ENCODE measurements around the gene YTHDC2. TPM values are rescaled to one million over a fixed set of nuclear protein-coding genes. Genes with fewer than 3 reads are reported as not detected.

Gene YTHDC2
- total and polyA plus RNA-seq, 2 donors, result 10.2 to 16.7 TPM

DNA sequence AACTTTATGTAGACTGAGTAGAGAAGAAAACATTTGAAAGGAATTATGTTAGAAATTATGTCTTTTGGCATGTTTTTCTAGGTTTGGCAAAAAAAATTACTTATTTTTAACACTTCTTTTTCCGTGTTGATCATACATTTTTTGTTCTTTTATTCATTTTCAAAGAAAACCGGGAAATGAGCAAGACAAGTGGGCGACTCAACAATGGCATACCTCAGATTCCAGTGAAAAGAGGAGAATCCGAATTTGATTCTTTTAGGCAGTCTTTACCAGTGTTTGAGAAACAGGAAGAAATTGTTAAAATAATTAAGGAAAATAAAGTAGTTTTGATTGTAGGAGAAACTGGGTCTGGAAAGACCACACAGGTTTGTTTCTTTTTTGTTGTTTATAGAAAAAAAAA, 12.9 kb downstream of the YTHDC2 start:
- over 99% methylated on average over 4 of the region's 4 CpGs for WGBS
- DNase-seq (ENCODE audit: low read depth in 6 of 9, low spot score in 9 of 9), result no peak
- Histone ChIP-seq H3K36me3 (ENCODE audit: control insufficient read depth in 2 of 2, insufficient read depth in 2 of 2, low read length in 1 of 2) (peaks cover 6 to 10% of the 10 kb centered on the region in 2 donors), H3K4me3 (ENCODE audit: low read length in 2 of 2) (no peak overlapping the region), H3K27ac (ENCODE audit: low read depth in 1 of 2, low read length in 1 of 2) (no peak overlapping the region), H3K27me3 (ENCODE audit: control insufficient read depth in 2 of 2, insufficient read depth in 1 of 2, low read length in 1 of 2) (no peaks in the 10 kb centered on the region), H3K9me3 (ENCODE audit: control insufficient read depth in 2 of 2, insufficient read depth in 1 of 2, low read length in 1 of 2) (peaks cover 2 to 5% of the 10 kb centered on the region in 2 donors), H3K4me1 (ENCODE audit: control insufficient read depth in 2 of 2, insufficient read depth in 2 of 2, low read length in 2 of 2) (no peaks in the 10 kb centered on the region)

DNA sequence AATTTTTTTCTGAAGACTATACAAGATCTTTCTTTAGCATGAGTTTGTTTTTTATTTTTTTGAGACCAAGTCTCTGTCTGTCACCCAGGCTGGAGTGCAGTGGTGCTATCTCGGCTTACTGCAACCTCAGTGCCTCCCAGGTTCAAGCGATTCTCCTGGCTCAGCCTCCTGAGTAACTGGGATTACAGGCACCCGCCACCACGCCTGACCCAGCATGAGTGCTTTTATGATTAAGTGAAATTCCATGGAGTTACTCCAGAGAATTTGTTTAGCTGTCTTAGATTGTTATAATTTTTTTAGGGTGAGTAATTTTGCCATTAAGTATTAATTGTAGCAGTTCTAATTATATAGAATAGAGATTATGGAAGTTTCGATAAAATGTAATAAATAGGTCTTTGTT, 14.3 kb downstream of the YTHDC2 start:
- Histone ChIP-seq H3K4me1 (ENCODE audit: control insufficient read depth in 2 of 2, insufficient read depth in 2 of 2, low read length in 2 of 2) (no peaks in the 10 kb centered on the region), H3K9me3 (ENCODE audit: control insufficient read depth in 2 of 2, insufficient read depth in 1 of 2, low read length in 1 of 2) (peaks cover 2 to 6% of the 10 kb centered on the region in 2 donors), H3K4me3 (ENCODE audit: low read length in 2 of 2) (no peak overlapping the region), H3K27ac (ENCODE audit: low read depth in 1 of 2, low read length in 1 of 2) (no peak overlapping the region), H3K27me3 (ENCODE audit: control insufficient read depth in 2 of 2, insufficient read depth in 1 of 2, low read length in 1 of 2) (no peaks in the 10 kb centered on the region), H3K36me3 (ENCODE audit: control insufficient read depth in 2 of 2, insufficient read depth in 2 of 2, low read length in 1 of 2) (peaks cover 6 to 12% of the 10 kb centered on the region in 2 donors)
- 99% methylated on average over 5 of the region's 5 CpGs for WGBS
- no peak for DNase-seq (ENCODE audit: low read depth in 6 of 9, low spot score in 9 of 9)

DNA sequence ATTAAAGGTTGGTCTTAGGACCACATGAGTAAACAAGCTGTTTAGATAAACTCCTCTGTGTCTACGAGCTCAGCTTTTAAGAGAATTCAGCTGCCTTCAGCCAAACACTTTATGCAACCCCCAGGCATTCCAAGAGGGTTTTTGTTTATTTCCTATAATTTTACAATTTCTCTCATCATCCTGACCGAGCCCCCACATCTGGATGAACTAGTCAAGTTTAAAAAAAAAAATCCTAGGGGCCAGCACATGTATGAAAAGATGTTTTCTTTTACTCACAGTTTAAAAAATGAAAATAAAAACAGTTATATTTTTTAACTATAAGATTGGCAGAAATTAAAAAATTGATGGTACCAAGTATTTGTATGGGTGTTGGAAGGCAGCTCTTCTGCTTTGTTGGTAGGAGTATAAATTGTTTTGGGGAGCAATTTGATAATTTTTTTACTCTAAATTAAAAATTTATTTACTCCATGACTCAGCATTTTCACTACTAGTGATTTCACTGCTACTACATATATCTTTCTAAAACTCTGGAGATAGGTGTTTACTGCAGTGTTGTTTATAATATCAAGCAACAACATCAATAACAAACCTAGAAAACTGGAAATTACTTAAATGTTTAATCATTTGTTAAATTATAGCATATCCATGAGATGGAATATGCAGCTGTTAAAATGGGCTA, 18.1 kb downstream of the YTHDC2 start:
- DNase-seq (ENCODE audit: low read depth in 6 of 9, low spot score in 9 of 9), result no peak
- no peaks in the 10 kb centered on the region for H3K27me3 ChIP-seq (ENCODE audit: control insufficient read depth in 2 of 2, insufficient read depth in 1 of 2, low read length in 1 of 2)
- no peak overlapping the region for H3K27ac ChIP-seq (ENCODE audit: low read depth in 1 of 2, low read length in 1 of 2)
- no peak overlapping the region for H3K4me3 ChIP-seq (ENCODE audit: low read length in 2 of 2)
- WGBS, result 98% methylated on average over 2 of the region's 2 CpGs
- peaks cover 6 to 16% of the 10 kb centered on the region in 2 donors for H3K36me3 ChIP-seq (ENCODE audit: control insufficient read depth in 2 of 2, insufficient read depth in 2 of 2, low read length in 1 of 2)
- peaks cover 2 to 6% of the 10 kb centered on the region in 2 donors for H3K9me3 ChIP-seq (ENCODE audit: control insufficient read depth in 2 of 2, insufficient read depth in 1 of 2, low read length in 1 of 2)
- H3K4me1 ChIP-seq (ENCODE audit: control insufficient read depth in 2 of 2, insufficient read depth in 2 of 2, low read length in 2 of 2), result no peaks in the 10 kb centered on the region

DNA sequence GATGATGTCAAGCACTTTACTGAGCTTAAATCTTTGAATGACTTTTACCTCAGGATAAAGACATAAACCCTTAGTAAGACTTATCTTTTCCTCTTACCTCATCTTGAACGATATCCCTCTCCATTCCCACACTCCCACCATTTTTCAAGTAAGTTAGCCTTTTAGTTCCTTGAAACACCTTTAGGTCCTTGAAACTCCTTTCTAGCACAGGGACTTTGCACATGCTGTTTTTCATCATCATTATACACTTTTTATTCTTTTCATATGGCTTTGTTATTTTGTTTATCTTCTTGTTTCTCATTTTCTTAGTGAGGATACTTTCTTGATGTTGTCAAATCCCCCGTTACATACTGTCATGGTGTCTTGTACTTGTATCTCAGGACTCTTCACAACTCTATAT, 24.8 kb downstream of the YTHDC2 start:
- DNase-seq (ENCODE audit: low read depth in 6 of 9, low spot score in 9 of 9), result no peak
- no peaks in the 10 kb centered on the region for H3K9me3 ChIP-seq (ENCODE audit: control insufficient read depth in 2 of 2, insufficient read depth in 1 of 2, low read length in 1 of 2)
- no peak overlapping the region for H3K4me3 ChIP-seq (ENCODE audit: low read length in 2 of 2)
- H3K4me1 ChIP-seq (ENCODE audit: control insufficient read depth in 2 of 2, insufficient read depth in 2 of 2, low read length in 2 of 2), result no peaks in the 10 kb centered on the region
- H3K27me3 ChIP-seq (ENCODE audit: control insufficient read depth in 2 of 2, insufficient read depth in 1 of 2, low read length in 1 of 2), result no peaks in the 10 kb centered on the region
- H3K36me3 ChIP-seq (ENCODE audit: control insufficient read depth in 2 of 2, insufficient read depth in 2 of 2, low read length in 1 of 2), result peaks cover 4 to 20% of the 10 kb centered on the region in 2 donors
- WGBS, result over 99% methylated on average over 2 of the region's 2 CpGs
- no peak overlapping the region for H3K27ac ChIP-seq (ENCODE audit: low read depth in 1 of 2, low read length in 1 of 2)

DNA sequence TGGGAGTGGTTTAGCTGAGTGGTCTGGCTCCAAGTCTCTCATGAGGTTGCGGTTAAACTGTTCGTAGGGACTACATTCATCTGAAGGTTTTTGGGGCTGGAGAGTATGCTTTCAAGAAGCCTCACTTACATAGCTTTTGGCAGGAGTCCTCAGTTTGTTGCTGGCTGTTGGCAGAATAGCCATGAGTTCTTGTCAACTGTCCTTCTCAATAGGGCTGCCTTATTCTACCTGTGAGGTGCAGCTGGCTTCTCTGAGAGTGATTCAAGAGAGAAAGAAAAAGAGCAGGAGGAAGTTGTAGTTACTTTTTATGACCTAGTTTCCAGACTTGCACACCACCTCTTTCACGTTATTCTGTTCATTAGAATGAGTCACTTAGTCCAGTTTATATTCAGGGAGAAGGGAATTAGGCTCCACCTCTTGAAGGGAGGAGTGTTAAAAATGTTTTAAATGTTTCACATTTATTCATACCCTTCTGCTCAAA, 33.2 kb downstream of the YTHDC2 start:
- no peak overlapping the region for H3K4me3 ChIP-seq (ENCODE audit: low read length in 2 of 2)
- no peaks in the 10 kb centered on the region for H3K4me1 ChIP-seq (ENCODE audit: control insufficient read depth in 2 of 2, insufficient read depth in 2 of 2, low read length in 2 of 2)
- WGBS, result 96% methylated on average over 3 of the region's 3 CpGs
- DNase-seq (ENCODE audit: low read depth in 6 of 9, low spot score in 9 of 9), result no peak
- H3K27ac ChIP-seq (ENCODE audit: low read depth in 1 of 2, low read length in 1 of 2), result no peak overlapping the region
- no peaks in the 10 kb centered on the region for H3K9me3 ChIP-seq (ENCODE audit: control insufficient read depth in 2 of 2, insufficient read depth in 1 of 2, low read length in 1 of 2)
- H3K27me3 ChIP-seq (ENCODE audit: control insufficient read depth in 2 of 2, insufficient read depth in 1 of 2, low read length in 1 of 2), result no peaks in the 10 kb centered on the region
- H3K36me3 ChIP-seq (ENCODE audit: control insufficient read depth in 2 of 2, insufficient read depth in 2 of 2, low read length in 1 of 2), result peaks cover 3 to 25% of the 10 kb centered on the region in 2 donors

DNA sequence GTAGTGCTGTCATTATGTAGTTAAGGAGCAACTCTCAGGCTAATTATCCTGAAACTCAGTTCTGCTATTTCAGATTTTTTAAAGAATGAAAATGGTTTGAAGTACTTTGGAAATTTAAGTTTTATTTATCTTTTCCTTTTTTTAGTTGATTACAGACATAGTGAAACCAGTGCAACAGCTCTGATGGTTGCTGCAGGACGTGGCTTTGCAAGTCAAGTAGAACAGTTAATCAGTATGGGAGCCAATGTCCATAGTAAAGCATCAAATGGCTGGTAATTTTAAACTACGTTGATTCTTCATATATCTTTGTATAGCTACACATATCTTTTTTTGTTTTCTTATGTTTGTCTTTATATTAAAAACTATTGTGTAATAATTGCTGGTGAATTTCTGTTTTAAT, 34.9 kb downstream of the YTHDC2 start:
- Histone ChIP-seq H3K27ac (ENCODE audit: low read depth in 1 of 2, low read length in 1 of 2) (no peak overlapping the region), H3K4me1 (ENCODE audit: control insufficient read depth in 2 of 2, insufficient read depth in 2 of 2, low read length in 2 of 2) (no peaks in the 10 kb centered on the region), H3K4me3 (ENCODE audit: low read length in 2 of 2) (no peak overlapping the region), H3K27me3 (ENCODE audit: control insufficient read depth in 2 of 2, insufficient read depth in 1 of 2, low read length in 1 of 2) (no peaks in the 10 kb centered on the region), H3K9me3 (ENCODE audit: control insufficient read depth in 2 of 2, insufficient read depth in 1 of 2, low read length in 1 of 2) (no peaks in the 10 kb centered on the region), H3K36me3 (ENCODE audit: control insufficient read depth in 2 of 2, insufficient read depth in 2 of 2, low read length in 1 of 2) (peaks cover 3 to 20% of the 10 kb centered on the region in 2 donors)
- 71% methylated on average over 2 of the region's 2 CpGs for WGBS
- DNase-seq (ENCODE audit: low read depth in 6 of 9, low spot score in 9 of 9), result no peak

DNA sequence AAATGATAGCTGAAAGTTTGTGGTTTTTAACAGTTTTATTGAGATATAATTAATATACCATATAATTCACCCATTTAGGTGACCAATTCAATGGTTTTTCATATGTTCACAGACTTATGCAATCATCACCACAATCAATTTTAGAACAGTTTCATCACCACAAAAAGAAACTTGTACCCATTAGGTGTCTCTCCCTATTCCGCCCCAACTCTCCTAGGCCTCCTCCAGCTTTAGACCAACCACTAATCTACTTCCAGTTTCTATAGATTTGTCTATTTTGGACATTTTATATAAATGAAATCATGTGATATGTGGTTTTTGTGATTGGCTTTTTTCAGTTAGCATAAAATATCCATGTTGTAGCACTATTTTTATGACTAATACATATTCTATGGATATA, 38.6 kb downstream of the YTHDC2 start:
- H3K36me3 ChIP-seq (ENCODE audit: control insufficient read depth in 2 of 2, insufficient read depth in 2 of 2, low read length in 1 of 2), result peaks cover 0 to 17% of the 10 kb centered on the region in 2 donors
- no peak for DNase-seq (ENCODE audit: low read depth in 6 of 9, low spot score in 9 of 9)
- no peaks in the 10 kb centered on the region for H3K9me3 ChIP-seq (ENCODE audit: control insufficient read depth in 2 of 2, insufficient read depth in 1 of 2, low read length in 1 of 2)
- WGBS, result 97% methylated on average over 1 of the region's 1 CpG
- H3K4me3 ChIP-seq (ENCODE audit: low read length in 2 of 2), result no peak overlapping the region
- no peaks in the 10 kb centered on the region for H3K4me1 ChIP-seq (ENCODE audit: control insufficient read depth in 2 of 2, insufficient read depth in 2 of 2, low read length in 2 of 2)
- no peaks in the 10 kb centered on the region for H3K27me3 ChIP-seq (ENCODE audit: control insufficient read depth in 2 of 2, insufficient read depth in 1 of 2, low read length in 1 of 2)
- H3K27ac ChIP-seq (ENCODE audit: low read depth in 1 of 2, low read length in 1 of 2), result no peak overlapping the region

DNA sequence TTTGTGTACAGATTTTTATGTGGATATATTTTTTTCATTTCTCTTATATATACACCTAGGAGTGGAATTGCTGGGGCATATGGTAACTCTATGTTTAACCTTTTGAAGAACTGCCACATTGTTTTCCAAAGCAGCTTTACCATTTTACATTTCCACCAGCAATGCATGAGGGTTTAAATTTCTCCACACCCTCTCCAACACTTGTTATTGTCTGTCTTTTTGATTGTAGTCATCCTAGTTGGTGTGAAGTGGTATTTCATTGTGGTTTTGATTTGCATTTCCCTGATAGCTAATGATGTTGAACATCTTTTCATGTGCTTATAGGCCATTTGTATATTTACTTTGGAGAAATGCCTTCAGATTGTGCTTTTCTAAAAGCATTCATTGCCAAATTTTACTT, 39.1 kb downstream of the YTHDC2 start:
- DNase-seq (ENCODE audit: low read depth in 6 of 9, low spot score in 9 of 9), result no peak
- no peaks in the 10 kb centered on the region for H3K27me3 ChIP-seq (ENCODE audit: control insufficient read depth in 2 of 2, insufficient read depth in 1 of 2, low read length in 1 of 2)
- H3K4me3 ChIP-seq (ENCODE audit: low read length in 2 of 2), result no peak overlapping the region
- H3K36me3 ChIP-seq (ENCODE audit: control insufficient read depth in 2 of 2, insufficient read depth in 2 of 2, low read length in 1 of 2), result peaks cover 0 to 17% of the 10 kb centered on the region in 2 donors
- no peak overlapping the region for H3K27ac ChIP-seq (ENCODE audit: low read depth in 1 of 2, low read length in 1 of 2)
- no peaks in the 10 kb centered on the region for H3K9me3 ChIP-seq (ENCODE audit: control insufficient read depth in 2 of 2, insufficient read depth in 1 of 2, low read length in 1 of 2)
- H3K4me1 ChIP-seq (ENCODE audit: control insufficient read depth in 2 of 2, insufficient read depth in 2 of 2, low read length in 2 of 2), result no peaks in the 10 kb centered on the region

DNA sequence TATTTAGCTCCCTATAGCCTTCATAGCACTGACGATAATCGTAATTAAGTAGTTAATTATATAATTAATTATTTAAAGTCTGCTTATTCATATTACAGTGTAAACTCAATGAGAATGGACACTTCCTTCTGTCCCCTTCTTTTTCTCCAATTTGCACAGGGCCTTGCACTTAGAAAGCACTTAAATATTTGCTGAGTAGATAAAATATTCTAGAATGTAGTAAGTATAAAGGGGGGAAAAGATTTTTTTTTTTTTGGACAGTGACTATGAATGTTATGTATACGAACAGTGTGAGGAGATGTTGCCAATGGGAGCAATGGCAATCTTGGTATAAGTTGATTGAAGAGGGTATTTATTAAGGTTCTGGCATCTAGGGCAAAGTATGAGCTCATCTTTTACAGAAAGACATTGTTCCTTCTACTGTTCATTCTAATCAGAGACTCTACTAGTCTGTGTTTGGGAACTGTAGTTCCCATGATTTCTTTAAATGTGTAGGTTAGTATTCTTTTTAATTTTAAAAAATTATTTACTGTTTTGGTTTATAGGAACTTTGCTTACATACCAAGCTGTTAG, 49.4 kb downstream of the YTHDC2 start:
- Histone ChIP-seq H3K4me3 (ENCODE audit: low read length in 2 of 2) (no peak overlapping the region), H3K27ac (ENCODE audit: low read depth in 1 of 2, low read length in 1 of 2) (no peak overlapping the region), H3K4me1 (ENCODE audit: control insufficient read depth in 2 of 2, insufficient read depth in 2 of 2, low read length in 2 of 2) (no peaks in the 10 kb centered on the region), H3K27me3 (ENCODE audit: control insufficient read depth in 2 of 2, insufficient read depth in 1 of 2, low read length in 1 of 2) (no peaks in the 10 kb centered on the region), H3K9me3 (ENCODE audit: control insufficient read depth in 2 of 2, insufficient read depth in 1 of 2, low read length in 1 of 2) (no peaks in the 10 kb centered on the region), H3K36me3 (ENCODE audit: control insufficient read depth in 2 of 2, insufficient read depth in 2 of 2, low read length in 1 of 2) (peaks cover 8 to 27% of the 10 kb centered on the region in 2 donors)
- 99% methylated on average over 3 of the region's 3 CpGs for WGBS
- no peak for DNase-seq (ENCODE audit: low read depth in 6 of 9, low spot score in 9 of 9)
